GM12872 (cell line): ENCODE measurements around the gene BCL10.

ENCODE experiments used
- CTCF ChIP-seq: IDR thresholded peaks from 3 replicates; pipeline ENCODE4 v1.5.1; 2011; ENCODE audit warnings: low read depth, mild to moderate bottlenecking, low read length, moderate library complexity; ENCODE audit not compliant: insufficient read depth

Gene BCL10

DNA sequence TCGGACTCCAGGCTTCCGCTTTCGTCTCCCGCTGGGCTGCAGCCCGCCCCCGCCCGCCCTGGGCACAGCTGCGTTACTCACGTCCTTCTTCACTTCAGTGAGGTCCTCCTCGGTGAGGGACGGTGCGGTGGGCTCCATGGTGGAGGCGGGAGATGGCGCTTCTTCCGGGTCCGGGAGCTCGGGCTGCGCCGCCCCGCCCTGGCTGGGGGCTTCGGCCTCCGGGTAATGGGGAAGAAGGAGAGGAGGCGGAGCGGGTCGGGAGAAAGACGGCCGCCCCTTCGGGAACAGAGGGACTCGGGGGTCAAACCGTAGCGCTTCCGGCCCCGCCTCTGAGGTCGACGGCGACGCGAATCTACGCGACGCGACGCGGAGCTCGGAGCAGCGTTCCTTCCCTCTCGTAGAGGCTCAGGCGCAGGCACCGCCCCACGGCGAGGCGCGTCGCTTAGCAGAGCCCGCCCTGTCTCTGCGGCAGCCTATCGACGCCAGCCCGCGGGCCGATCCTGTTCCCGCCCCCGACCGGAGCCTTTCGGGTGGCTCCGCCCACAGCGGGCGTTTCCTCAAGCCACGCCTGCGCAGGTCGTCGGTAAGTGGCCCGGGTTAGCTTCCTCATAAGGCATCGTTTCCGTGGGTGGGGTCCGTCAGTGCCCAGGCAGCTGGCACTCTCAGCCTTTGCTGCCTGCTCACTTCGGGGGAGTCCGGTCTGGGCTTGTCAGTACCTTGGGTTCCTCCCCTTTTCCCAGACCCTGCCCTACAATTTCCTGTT is at the start of gene BCL10:
Gene BCL10, minus strand, starts transcription at position 418 of the 763 bp plus-strand sequence. Its CDS starts 280 bp downstream, at position 138.
- TF ChIP-seq CTCF = no peak

- TF ChIP-seq CTCF = no peak
These were observed 49.5 kb upstream of the BCL10 start for GRCh38 chr1:85325920-85326319.

DNA sequence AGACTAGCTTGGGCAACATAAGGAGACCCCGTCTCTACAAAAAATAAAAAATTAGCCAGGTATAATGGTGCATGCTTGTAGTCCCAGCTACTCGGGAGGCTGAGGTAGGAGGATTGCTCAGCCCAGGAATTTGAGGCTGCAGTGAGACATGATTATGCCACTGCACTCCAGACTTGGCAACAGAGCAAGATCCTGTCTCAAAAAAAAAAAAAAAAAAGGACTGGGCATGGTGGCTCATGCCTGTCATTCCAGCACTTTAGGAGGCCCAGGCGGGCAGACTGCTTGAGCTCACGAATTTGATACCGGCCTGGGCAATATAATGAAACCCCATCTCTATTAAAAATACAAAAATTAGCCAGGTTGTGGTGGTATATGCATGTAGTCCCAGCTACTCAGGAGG is 47.3 kb upstream of the BCL10 start:
- TF ChIP-seq CTCF = no peak

GRCh38 chr1:85322655-85323054 is 46.2 kb upstream of the BCL10 start:
- TF ChIP-seq CTCF = no peak

DNA sequence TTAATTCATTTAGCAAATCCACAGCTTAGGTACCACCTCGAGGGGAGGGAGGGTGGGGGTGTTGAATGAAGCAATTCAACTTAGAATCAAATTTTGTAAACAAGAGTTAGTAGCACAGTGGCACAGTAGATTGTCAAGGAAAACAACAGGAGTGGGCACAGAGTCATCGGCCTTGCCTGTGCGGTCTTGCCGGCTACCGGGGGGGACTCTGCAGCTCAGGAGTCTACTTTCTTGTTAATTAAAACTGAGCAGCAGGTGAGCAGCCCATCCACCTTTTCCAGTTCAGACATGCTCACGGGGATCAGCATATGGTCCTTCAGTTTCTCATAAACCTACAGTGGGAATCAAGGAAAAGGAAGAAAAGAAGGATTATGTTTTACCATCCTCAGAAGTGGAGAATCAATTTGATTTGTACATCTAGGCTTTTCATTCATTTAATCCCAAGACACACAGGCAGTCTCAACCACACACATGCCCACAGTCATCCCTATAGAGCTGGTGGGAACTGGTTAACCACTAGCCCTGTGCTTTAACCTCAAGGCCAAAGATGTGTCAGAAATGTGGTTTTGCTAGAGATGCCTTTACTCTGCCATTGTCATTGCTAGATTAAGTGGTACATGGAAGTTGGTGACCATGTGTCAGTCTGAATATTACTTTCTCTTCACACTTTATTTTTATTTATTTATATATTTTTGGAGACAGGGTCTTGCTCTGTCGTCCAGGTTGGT is 45.0 kb upstream of the BCL10 start:
- no peak for TF ChIP-seq CTCF

- no peak for TF ChIP-seq CTCF
These were observed 44.1 kb upstream of the BCL10 start for GRCh38 chr1:85320371-85321131.

GRCh38 chr1:85319931-85320330 is 43.5 kb upstream of the BCL10 start:
- TF ChIP-seq CTCF = no peak
